GM12878 (cell line): ENCODE results near the gene HERC5. TPM values are rescaled to one million over a fixed set of nuclear protein-coding genes. Genes with fewer than 3 reads are reported as not detected.

Source experiments
- BCL11A ChIP-seq: IDR thresholded peaks from 2 replicates; pipeline ENCODE4 v1.6.1; 2011; ENCODE audit warnings: low read depth, low read length
- CUX1 ChIP-seq: IDR thresholded peaks from 2 replicates; pipeline ENCODE4 v1.6.1; 2012; ENCODE audit warnings: improper control_type of control experiment, low read depth, low read length; ENCODE audit not compliant: insufficient replicate concordance
- PRDM15 ChIP-seq: fragments of 450-650 bp; formaldehyde crosslinking; IDR thresholded peaks from 2 replicates; pipeline ENCODE4 v1.4.0; 2020; ENCODE audit warnings: mild to moderate bottlenecking, moderate library complexity
- SKIL ChIP-seq: fragments of 450-650 bp; IDR thresholded peaks from 2 replicates; pipeline ENCODE4 v1.6.1; 2017; ENCODE audit warnings: mild to moderate bottlenecking, low read depth, inconsistent platforms; ENCODE audit not compliant: poor library complexity, severe bottlenecking
- SMARCA5 ChIP-seq: fragments of 450-650 bp; IDR thresholded peaks from 2 replicates; pipeline ENCODE4 v1.6.1; 2017; ENCODE audit warnings: mild to moderate bottlenecking
- ZBTB11 ChIP-seq: fragments of 450-650 bp; formaldehyde crosslinking; IDR thresholded peaks from 2 replicates; pipeline ENCODE4 v1.5.0; 2022; ENCODE audit warnings: mild to moderate bottlenecking, missing genetic modification characterization
- polyA plus RNA-seq, 11 experiments: library from polyadenylated mRNA; depleted of rRNA in 4 of 11; unstranded in 6 of 11; stranded (reverse) in 5 of 11; fragments of >200 nt; fragmentation: Nextera tagmentation in 4 of 11; fragmentation: Illumina TruSeq in 1 of 11; extraction: Ambion mirVana in 4 of 11; extraction: Trizol in 1 of 11; gene quantifications; 1 replicate in 1 of 11; 2 replicates in 10 of 11; pipeline versions ENCODE4 v1.2.1 to v1.2.3, GENCODE V29; 2011 to 2016; ENCODE audit warnings: inconsistent platforms in 2 of 11, missing spikeins in 2 of 11, low read depth in 1 of 11
- total RNA-seq, 4 experiments: library from RNA; depleted of rRNA in 3 of 4; stranded (reverse); fragments of >200 nt in 3 of 4; fragmentation: Illumina TruSeq in 1 of 4; extraction: Trizol in 1 of 4; gene quantifications; 2 replicates each; pipeline versions ENCODE4 v1.2.1 to v1.2.3, GENCODE V29; 2013 to 2021

Gene HERC5
- total and polyA plus RNA-seq, 10 of the 15 experiments (the other 5 are each of a cell fraction or from before 2014, with no cell fraction given), result 12.5 to 60.7 (median 25.1) TPM

GRCh38 chr4:88446124-88446523 is 10.8 kb upstream of the HERC5 start (continued):
- no peak for TF ChIP-seq SKIL
- TF ChIP-seq PRDM15 (CRISPR knock-in tag), result no peak
- TF ChIP-seq CUX1, result no peak
- TF ChIP-seq SMARCA5, result no peak
- TF ChIP-seq BCL11A, result no peak
- TF ChIP-seq ZBTB11, result no peak
